GM12874 (cell line): ENCODE results near the gene APOE.

Experiments used
- CTCF ChIP-seq: IDR thresholded peaks from 2 replicates; pipeline ENCODE4 v1.5.1; 2011; ENCODE audit warnings: low read depth, mild to moderate bottlenecking, control low read depth, low read length, moderate library complexity; ENCODE audit not compliant: insufficient read depth

Gene APOE

GRCh38 chr19:44900328-44901244, 5.0 kb upstream of the APOE start:
- TF ChIP-seq CTCF: no peak

- TF ChIP-seq CTCF: no peak
Observed at GRCh38 chr19:44903216-44903601, 2.4 kb upstream of the APOE start.

GRCh38 chr19:44903602-44904425, 1.8 kb upstream of the APOE start:
- peak; percentile 98 for TF ChIP-seq CTCF

- TF ChIP-seq CTCF: peak; percentile 24; the same call in 1 of the 2 replicates
Observed at GRCh38 chr19:44904426-44904994, 1.1 kb upstream of the APOE start.

GRCh38 chr19:44907613-44908012, 2.0 kb downstream of the APOE start:
- no peak for TF ChIP-seq CTCF

GRCh38 chr19:44908074-44908835, 2.7 kb downstream of the APOE start:
- no peak for TF ChIP-seq CTCF
